ENCODE data around the gene CREBL2. TPM values are rescaled to one million over a fixed set of nuclear protein-coding genes. Genes with fewer than 3 reads are reported as not detected.
A peak's percentile ranks its signal among the peaks of the same experiment; 100 is the strongest.

The CREBL2 gene
- total RNA-seq, 1 experiment from 2014 or later, result 17.3 TPM

DNA sequence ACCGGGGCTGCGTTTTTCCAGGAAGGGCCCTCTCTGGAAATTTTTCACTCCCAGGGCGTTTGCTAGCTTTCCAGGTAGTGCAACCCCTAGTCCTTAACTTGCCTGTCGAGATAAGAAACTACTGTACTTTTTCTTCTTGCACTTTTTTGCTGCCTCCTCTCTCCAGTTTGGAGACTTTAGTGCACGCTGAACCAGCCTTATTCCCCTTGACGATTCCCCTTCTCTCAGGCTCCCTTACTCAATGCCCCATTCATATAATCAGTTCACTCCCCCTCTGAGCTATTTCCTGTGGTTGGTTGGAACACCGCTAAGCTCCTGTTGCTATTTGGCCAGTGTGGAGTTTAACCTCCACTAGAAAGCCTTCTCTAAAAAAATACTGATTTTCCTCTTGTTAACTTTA is 682 bp downstream of the CREBL2 start:
- peaks cover 22% of the 10 kb centered on the region for H3K4me1 Mint-ChIP-seq
- H3K4me3 Mint-ChIP-seq, result peak overlapping the region; percentile 92
- ChIA-PET CTCF (interaction anchor here (0.6 to 1.9 kb wide), 7 partner anchors 9 to 235 kb away, joined by 3 to 12 read pairs (median 4); no protein-coding TSS in a partner anchor), POLR2A (interaction anchor here (0.9 kb wide), 1 partner anchor 69 kb away, joined by 3 read pairs; no protein-coding TSS in a partner anchor)
- ATAC-seq (peak; percentile 50), DNase-seq (ENCODE audit: low spot score) (no peak)
- peaks cover 9% of the 10 kb centered on the region; the same call in 1 of the 2 replicates for H3K36me3 Mint-ChIP-seq
- TF ChIP-seq EMX1 (CRISPR knock-in tag; IDR thresholded peaks at IDR 0.05) (no peak), ZNF219 (CRISPR knock-in tag; IDR thresholded peaks at IDR 0.05; ENCODE audit: borderline replicate concordance) (no peak), OVOL2 (CRISPR knock-in tag; IDR thresholded peaks at IDR 0.05; ENCODE audit: borderline replicate concordance) (no peak)
- no peaks in the 10 kb centered on the region for H3K9me3 Mint-ChIP-seq
- no peaks in the 10 kb centered on the region for H3K27me3 Mint-ChIP-seq (ENCODE audit: low read depth)
- H3K27ac Mint-ChIP-seq, result peak overlapping the region; percentile 94

DNA sequence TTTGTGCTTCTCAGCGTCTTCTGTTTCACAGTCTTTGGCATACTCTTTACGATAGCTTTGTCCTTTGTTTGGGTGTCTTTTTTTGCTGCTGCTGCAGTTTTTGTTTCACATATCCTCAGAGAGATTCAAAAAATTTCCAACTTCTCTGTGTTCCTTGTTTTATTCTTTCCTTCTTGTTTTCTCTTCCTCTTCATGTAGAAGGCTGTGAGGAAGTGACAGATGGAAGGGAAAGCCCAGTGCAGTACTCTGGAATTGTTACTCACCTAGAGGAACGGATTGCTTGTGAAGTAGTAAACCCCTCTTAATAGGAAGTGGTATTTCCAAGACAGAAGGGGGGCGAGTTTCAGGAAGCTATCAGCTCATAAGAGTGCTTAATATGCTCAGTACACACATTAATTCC is 1.7 kb downstream of the CREBL2 start:
- H3K27ac Mint-ChIP-seq, result peak overlapping the region; percentile 78
- H3K9me3 Mint-ChIP-seq, result no peaks in the 10 kb centered on the region
- no peaks in the 10 kb centered on the region for H3K27me3 Mint-ChIP-seq (ENCODE audit: low read depth)
- POLR2A ChIA-PET, result no interaction called here
- ATAC-seq (no peak), DNase-seq (ENCODE audit: low spot score) (no peak)
- H3K36me3 Mint-ChIP-seq, result peaks cover 18% of the 10 kb centered on the region
- H3K4me1 Mint-ChIP-seq, result peaks cover 19% of the 10 kb centered on the region
- peak overlapping the region; percentile 92 for H3K4me3 Mint-ChIP-seq
- CTCF ChIA-PET, result no interaction called here
- TF ChIP-seq ETV6 (CRISPR knock-in tag; IDR thresholded peaks at IDR 0.05), result no peak
- no peak for TF ChIP-seq NFATC4 (CRISPR knock-in tag; IDR thresholded peaks at IDR 0.05)
- TF ChIP-seq TEAD1 (CRISPR knock-in tag; IDR thresholded peaks at IDR 0.05), result no peak
- TF ChIP-seq KAT7 (CRISPR knock-in tag; IDR thresholded peaks at IDR 0.05; ENCODE audit: borderline replicate concordance), result no peak
- TF ChIP-seq, protein P1, sequence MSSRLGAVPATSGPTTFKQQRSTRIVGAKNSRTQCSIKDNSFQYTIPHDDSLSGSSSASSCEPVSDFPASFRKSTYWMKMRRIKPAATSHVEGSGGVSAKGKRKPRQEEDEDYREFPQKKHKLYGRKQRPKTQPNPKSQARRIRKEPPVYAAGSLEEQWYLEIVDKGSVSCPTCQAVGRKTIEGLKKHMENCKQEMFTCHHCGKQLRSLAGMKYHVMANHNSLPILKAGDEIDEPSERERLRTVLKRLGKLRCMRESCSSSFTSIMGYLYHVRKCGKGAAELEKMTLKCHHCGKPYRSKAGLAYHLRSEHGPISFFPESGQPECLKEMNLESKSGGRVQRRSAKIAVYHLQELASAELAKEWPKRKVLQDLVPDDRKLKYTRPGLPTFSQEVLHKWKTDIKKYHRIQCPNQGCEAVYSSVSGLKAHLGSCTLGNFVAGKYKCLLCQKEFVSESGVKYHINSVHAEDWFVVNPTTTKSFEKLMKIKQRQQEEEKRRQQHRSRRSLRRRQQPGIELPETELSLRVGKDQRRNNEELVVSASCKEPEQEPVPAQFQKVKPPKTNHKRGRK (CRISPR knock-in tag; IDR thresholded peaks at IDR 0.05; ENCODE audit: borderline replicate concordance), result no peak
- TF ChIP-seq, protein P2, sequence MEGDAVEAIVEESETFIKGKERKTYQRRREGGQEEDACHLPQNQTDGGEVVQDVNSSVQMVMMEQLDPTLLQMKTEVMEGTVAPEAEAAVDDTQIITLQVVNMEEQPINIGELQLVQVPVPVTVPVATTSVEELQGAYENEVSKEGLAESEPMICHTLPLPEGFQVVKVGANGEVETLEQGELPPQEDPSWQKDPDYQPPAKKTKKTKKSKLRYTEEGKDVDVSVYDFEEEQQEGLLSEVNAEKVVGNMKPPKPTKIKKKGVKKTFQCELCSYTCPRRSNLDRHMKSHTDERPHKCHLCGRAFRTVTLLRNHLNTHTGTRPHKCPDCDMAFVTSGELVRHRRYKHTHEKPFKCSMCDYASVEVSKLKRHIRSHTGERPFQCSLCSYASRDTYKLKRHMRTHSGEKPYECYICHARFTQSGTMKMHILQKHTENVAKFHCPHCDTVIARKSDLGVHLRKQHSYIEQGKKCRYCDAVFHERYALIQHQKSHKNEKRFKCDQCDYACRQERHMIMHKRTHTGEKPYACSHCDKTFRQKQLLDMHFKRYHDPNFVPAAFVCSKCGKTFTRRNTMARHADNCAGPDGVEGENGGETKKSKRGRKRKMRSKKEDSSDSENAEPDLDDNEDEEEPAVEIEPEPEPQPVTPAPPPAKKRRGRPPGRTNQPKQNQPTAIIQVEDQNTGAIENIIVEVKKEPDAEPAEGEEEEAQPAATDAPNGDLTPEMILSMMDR (IDR thresholded peaks at IDR 0.05), result no peak
- no peak for TF ChIP-seq MYBL2 (CRISPR knock-in tag; IDR thresholded peaks at IDR 0.05)
- TF ChIP-seq, protein P3, sequence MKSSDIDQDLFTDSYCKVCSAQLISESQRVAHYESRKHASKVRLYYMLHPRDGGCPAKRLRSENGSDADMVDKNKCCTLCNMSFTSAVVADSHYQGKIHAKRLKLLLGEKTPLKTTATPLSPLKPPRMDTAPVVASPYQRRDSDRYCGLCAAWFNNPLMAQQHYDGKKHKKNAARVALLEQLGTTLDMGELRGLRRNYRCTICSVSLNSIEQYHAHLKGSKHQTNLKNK (CRISPR knock-in tag; IDR thresholded peaks at IDR 0.05), result no peak
- no peak for TF ChIP-seq ESRRA (CRISPR knock-in tag; IDR thresholded peaks at IDR 0.05; ENCODE audit: borderline replicate concordance)
- TF ChIP-seq ATF1 (CRISPR knock-in tag; IDR thresholded peaks at IDR 0.05), result no peak
- no peak for TF ChIP-seq FOXJ3 (CRISPR knock-in tag; IDR thresholded peaks at IDR 0.05; ENCODE audit: borderline replicate concordance)
- TF ChIP-seq, protein P4, sequence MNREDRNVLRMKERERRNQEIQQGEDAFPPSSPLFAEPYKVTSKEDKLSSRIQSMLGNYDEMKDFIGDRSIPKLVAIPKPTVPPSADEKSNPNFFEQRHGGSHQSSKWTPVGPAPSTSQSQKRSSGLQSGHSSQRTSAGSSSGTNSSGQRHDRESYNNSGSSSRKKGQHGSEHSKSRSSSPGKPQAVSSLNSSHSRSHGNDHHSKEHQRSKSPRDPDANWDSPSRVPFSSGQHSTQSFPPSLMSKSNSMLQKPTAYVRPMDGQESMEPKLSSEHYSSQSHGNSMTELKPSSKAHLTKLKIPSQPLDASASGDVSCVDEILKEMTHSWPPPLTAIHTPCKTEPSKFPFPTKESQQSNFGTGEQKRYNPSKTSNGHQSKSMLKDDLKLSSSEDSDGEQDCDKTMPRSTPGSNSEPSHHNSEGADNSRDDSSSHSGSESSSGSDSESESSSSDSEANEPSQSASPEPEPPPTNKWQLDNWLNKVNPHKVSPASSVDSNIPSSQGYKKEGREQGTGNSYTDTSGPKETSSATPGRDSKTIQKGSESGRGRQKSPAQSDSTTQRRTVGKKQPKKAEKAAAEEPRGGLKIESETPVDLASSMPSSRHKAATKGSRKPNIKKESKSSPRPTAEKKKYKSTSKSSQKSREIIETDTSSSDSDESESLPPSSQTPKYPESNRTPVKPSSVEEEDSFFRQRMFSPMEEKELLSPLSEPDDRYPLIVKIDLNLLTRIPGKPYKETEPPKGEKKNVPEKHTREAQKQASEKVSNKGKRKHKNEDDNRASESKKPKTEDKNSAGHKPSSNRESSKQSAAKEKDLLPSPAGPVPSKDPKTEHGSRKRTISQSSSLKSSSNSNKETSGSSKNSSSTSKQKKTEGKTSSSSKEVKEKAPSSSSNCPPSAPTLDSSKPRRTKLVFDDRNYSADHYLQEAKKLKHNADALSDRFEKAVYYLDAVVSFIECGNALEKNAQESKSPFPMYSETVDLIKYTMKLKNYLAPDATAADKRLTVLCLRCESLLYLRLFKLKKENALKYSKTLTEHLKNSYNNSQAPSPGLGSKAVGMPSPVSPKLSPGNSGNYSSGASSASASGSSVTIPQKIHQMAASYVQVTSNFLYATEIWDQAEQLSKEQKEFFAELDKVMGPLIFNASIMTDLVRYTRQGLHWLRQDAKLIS (CRISPR knock-in tag; IDR thresholded peaks at IDR 0.05; ENCODE audit: borderline replicate concordance), result no peak
- TF ChIP-seq, protein P5, sequence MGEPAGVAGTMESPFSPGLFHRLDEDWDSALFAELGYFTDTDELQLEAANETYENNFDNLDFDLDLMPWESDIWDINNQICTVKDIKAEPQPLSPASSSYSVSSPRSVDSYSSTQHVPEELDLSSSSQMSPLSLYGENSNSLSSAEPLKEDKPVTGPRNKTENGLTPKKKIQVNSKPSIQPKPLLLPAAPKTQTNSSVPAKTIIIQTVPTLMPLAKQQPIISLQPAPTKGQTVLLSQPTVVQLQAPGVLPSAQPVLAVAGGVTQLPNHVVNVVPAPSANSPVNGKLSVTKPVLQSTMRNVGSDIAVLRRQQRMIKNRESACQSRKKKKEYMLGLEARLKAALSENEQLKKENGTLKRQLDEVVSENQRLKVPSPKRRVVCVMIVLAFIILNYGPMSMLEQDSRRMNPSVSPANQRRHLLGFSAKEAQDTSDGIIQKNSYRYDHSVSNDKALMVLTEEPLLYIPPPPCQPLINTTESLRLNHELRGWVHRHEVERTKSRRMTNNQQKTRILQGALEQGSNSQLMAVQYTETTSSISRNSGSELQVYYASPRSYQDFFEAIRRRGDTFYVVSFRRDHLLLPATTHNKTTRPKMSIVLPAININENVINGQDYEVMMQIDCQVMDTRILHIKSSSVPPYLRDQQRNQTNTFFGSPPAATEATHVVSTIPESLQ (CRISPR knock-in tag; IDR thresholded peaks at IDR 0.05), result no peak
- TF ChIP-seq, protein P6, sequence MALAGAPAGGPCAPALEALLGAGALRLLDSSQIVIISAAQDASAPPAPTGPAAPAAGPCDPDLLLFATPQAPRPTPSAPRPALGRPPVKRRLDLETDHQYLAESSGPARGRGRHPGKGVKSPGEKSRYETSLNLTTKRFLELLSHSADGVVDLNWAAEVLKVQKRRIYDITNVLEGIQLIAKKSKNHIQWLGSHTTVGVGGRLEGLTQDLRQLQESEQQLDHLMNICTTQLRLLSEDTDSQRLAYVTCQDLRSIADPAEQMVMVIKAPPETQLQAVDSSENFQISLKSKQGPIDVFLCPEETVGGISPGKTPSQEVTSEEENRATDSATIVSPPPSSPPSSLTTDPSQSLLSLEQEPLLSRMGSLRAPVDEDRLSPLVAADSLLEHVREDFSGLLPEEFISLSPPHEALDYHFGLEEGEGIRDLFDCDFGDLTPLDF (CRISPR knock-in tag; IDR thresholded peaks at IDR 0.05), result no peak
- TF ChIP-seq ZNF671 (CRISPR knock-in tag; IDR thresholded peaks at IDR 0.05), result no peak
- TF ChIP-seq, protein P7, sequence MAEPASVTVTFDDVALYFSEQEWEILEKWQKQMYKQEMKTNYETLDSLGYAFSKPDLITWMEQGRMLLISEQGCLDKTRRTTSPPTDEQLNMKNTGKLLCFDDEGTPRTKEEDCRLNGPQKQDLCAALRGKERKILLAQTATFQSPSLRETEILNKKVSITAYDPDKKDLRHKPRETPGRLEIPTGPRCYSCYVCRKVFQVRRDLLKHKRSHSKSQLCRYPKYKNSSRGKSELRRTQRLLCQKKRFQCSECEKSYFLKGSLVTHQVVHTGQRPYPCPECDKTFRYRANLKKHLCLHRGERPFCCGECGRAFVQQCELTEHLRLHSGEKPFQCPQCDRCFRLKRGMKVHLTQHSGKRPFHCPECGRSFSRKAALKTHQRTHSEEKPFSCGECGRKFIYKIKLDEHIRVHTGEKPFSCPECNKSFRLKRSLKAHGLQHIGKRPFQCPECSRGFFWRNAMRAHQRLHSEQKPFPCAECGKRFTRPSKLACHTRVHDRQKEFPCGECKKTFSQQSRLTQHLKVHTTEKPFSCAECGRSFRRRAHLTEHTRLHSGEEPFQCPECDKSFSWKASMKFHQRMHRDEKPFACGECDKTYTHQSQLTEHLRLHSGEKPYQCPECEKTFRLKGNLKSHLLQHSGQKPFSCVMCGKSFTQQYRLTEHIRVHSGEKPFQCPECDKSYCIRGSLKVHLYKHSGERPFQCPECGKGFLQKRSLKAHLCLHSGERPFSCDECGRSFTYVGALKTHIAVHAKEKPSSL (CRISPR knock-in tag; conservative IDR thresholded peaks at IDR 0.05), result no peak
- TF ChIP-seq SMAD4 (CRISPR knock-in tag; IDR thresholded peaks at IDR 0.05), result no peak
- TF ChIP-seq ZNF396 (CRISPR knock-in tag; IDR thresholded peaks at IDR 0.05; ENCODE audit: borderline replicate concordance), result no peak
